Measurements from ENCODE around the gene PPM1L.
A peak's percentile ranks its signal among the peaks of the same experiment; 100 is the strongest.

PPM1L gene

GRCh38 chr3:160765211-160765610, 9.2 kb downstream of the PPM1L start:
- ATAC-seq, result no peak

- ATAC-seq, result no peak
Observed at GRCh38 chr3:160768031-160768430, 12.0 kb downstream of the PPM1L start.

DNA sequence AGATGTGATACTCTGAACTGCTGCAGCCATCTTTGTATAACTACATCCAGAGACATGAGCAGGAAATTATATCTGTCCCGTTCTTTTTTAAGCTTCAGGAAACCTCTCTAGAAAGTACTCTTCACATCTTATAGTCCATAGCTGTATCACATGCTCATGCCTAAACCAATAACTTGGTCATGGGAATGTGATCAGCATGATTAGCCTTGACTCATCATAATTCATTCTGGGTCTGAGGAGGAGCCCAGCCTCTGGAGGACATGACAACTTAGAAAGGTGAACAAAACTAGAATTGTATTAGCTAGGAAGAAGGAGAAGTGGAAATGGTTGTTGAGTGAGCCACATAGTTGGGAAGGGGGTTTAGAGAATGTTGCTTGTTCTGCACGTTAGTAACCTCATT, 12.9 kb downstream of the PPM1L start:
- ATAC-seq, result no peak

DNA sequence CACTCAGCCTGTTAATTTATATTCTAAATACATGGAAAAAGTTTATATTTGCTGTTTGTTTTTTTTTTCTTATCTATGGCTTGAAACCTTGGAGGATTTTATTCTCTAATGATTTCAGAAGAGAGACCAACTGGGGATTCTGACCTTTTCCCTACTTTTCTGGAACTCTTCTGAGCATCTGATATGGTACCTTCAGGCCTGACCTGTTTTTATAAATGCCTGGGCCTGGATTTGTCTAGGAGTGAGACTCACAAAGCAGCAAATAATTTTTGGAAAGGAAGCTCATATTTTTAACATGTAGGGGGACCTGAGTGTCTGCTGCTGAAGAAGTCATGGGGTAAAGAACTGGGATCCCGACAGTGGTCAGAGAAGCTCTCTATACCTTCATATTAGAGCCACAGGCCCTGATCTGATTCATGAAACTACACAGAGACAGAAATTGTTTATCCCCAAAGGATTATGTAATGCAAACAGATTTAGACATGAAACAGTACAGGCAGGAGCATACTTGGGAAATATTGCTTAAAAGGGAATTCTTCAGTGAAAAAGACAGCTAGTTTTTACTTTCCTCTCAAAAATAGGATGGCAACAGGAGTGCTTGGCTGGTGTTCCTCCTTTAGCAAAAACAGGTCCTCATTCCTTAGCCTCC, 15.9 kb downstream of the PPM1L start:
- ATAC-seq, result no peak

- no peak for ATAC-seq
Observed at GRCh38 chr3:160773722-160774121, 17.7 kb downstream of the PPM1L start.

- no peak for ATAC-seq
Observed at GRCh38 chr3:160774172-160774571, 18.1 kb downstream of the PPM1L start.

DNA sequence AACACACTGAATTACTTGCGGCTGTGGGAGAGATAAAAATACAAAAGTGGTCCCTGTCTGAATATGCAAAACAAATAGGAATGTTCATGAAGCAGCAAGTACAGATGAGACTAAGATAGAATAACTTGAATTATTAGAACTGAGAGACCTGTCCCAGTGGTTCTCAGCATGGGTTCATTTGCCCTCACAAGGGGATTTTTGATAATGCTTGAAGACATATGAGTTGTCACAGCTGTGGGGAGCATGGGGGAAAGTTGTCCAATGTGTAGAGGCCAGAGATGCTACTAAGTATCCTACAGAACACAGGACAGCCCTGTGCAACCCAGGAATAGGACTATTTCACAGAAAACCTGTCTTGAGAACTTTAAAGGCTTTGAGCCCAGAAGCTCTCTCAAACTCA, 22.4 kb downstream of the PPM1L start:
- ATAC-seq, result no peak

GRCh38 chr3:160779040-160779439, 23.0 kb downstream of the PPM1L start:
- no peak for ATAC-seq

GRCh38 chr3:160780245-160780644, 24.2 kb downstream of the PPM1L start:
- ATAC-seq, result no peak

DNA sequence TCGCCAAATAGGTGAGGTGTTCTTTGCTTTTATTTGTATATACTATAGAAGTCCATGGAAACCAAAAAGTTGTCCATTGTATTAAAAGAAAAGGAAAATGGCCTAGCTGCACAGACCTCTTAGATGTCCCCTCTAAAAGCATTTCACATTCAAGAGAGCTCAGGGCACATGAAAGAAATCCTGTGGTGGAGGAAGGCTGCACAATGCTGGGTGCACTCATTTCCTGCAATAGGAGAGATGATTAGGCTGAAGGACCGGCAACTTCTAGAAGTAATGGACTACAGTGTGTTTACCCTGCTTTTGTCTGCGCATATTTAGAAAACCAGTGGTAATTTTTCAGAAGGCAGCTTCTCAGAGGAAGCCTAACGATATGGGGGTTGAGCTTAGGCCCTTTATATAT, 25.4 kb downstream of the PPM1L start:
- no peak for ATAC-seq

GRCh38 chr3:160781863-160782262, 25.8 kb downstream of the PPM1L start:
- ATAC-seq, result no peak

GRCh38 chr3:160784853-160785252, 28.8 kb downstream of the PPM1L start:
- ATAC-seq, result no peak

DNA sequence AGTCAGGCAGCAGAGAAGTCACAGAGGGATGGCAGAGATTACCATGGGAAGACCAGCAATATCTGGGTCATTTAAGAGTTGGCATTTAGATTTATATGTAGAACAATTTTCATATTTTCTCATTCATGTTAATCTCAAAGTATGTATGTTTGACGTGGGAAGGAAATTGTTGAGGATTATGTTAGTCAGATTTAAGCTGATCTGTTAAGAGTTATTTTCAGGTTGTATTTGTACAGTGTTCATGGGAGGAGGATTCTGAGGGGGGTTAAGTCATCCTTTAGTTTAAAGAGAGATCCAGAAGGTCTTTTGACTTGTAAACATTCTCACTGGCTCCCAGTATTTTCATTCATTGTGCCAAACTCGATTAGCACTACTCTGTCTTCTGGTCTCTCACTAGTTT, 34.7 kb downstream of the PPM1L start:
- ATAC-seq, result no peak

- ATAC-seq, result no peak
Observed at GRCh38 chr3:160792540-160792939, 36.5 kb downstream of the PPM1L start.

DNA sequence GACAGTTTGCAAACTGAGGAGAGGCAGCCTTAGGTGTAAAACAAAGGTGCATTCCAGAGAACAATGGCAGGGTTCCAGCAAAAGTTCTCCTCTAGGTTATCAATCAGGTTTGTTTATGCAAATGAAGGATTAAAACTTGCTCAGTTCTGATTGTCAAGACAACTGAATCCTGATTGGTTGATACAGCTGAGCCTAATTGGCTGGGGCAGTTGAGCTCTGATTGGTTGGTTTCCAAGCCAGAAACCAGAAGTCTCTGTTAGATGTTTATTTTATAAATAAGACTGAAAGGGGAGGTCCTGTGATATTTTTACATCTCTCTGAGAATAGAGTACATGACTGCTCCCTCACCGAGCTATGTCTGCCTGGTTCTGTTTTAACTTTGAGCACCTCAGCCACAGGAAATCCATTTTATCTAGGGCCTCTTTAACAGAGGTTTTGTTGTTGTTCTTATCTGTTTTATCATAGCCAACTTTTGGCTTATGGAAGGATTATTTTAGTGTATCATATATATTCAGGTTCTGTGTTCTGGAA, 37.8 kb downstream of the PPM1L start:
- no peak for ATAC-seq

GRCh38 chr3:160796089-160796812, 40.2 kb downstream of the PPM1L start:
- no peak for ATAC-seq

GRCh38 chr3:160796813-160797164, 40.8 kb downstream of the PPM1L start:
- ATAC-seq, result no peak

GRCh38 chr3:160797356-160797755, 41.3 kb downstream of the PPM1L start:
- no peak for ATAC-seq

GRCh38 chr3:160801386-160802118, 45.5 kb downstream of the PPM1L start:
- peak; percentile 56 to 72 for ATAC-seq

DNA sequence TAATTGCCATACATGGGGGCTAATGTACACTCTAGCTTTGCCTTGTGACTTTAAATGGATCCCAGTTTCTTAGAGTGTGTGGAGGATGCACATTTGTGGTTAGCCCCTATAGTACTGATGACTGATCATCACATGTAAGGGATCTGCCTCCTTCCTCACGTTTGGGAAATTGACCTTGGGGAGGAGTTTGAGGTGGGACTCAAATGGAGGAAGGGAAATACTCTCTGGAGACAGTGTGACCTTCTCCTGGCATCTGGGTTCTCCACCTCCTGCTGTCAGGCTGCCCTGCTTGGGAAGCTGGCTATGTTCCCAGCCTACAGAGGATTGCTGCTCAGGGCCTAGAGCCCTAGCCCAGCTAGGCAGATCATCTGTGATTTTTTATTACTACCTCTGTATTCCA, 48.7 kb downstream of the PPM1L start:
- ATAC-seq, result no peak

GRCh38 chr3:160806094-160806493, 50.1 kb downstream of the PPM1L start:
- ATAC-seq, result no peak

GRCh38 chr3:160806686-160807085, 50.7 kb downstream of the PPM1L start:
- ATAC-seq, result no peak

GRCh38 chr3:160808838-160809237, 52.8 kb downstream of the PPM1L start:
- ATAC-seq, result no peak

GRCh38 chr3:160809453-160809852, 53.4 kb downstream of the PPM1L start:
- ATAC-seq, result no peak

All from activated CD4-positive, CD25-positive, alpha-beta regulatory T cell treated with anti-CD3 and anti-CD28 coated beads, Interleukin-2, amount 50 U/mL, for 24 hours (primary cell).